Measurements from ENCODE around the gene DBN1. TPM values are rescaled to one million over a fixed set of nuclear protein-coding genes. Genes with fewer than 3 reads are reported as not detected.

The DBN1 gene
- total RNA-seq, 4 donors from 2014 or later = 30.6 to 107 (median 82.7) TPM

DNA sequence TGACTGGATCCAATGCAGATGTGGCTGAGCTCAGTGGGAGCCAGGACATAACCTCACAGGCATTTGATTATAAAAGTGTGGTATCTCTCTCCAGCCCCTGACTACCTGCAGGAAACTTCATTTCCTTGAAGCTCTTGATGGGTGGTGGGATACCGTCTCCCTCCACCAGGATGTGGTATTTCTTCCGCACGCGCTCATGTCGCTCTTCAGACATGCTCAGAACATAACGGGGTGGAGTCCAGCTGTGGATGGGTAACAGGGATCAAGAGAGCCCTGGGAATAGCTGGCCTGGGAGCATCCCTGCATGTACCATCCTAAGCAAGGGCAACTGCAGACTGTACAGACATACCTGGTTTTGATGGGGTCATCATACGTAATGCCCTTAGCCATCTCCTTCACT is 42.1 kb upstream of the DBN1 start:
- Histone ChIP-seq H3K36me3 (no peaks in the 10 kb centered on the region), H3K4me3 (no peak overlapping the region), H3K27ac (no peak overlapping the region), H3K27me3 (no peaks in the 10 kb centered on the region), H3K9me3 (no peaks in the 10 kb centered on the region), H3K4me1 (peaks cover 0 to 3% of the 10 kb centered on the region in 2 donors)
- DNase-seq = no peak
- TF ChIP-seq, protein P1, sequence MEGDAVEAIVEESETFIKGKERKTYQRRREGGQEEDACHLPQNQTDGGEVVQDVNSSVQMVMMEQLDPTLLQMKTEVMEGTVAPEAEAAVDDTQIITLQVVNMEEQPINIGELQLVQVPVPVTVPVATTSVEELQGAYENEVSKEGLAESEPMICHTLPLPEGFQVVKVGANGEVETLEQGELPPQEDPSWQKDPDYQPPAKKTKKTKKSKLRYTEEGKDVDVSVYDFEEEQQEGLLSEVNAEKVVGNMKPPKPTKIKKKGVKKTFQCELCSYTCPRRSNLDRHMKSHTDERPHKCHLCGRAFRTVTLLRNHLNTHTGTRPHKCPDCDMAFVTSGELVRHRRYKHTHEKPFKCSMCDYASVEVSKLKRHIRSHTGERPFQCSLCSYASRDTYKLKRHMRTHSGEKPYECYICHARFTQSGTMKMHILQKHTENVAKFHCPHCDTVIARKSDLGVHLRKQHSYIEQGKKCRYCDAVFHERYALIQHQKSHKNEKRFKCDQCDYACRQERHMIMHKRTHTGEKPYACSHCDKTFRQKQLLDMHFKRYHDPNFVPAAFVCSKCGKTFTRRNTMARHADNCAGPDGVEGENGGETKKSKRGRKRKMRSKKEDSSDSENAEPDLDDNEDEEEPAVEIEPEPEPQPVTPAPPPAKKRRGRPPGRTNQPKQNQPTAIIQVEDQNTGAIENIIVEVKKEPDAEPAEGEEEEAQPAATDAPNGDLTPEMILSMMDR (IDR thresholded peaks at IDR 0.05) = no peak
- TF ChIP-seq POLR2A (IDR thresholded peaks at IDR 0.05) = no peak
- intact Hi-C loops (cut with DNase I; ENCODE audit: low total_unique reads) = no loop called here

DNA sequence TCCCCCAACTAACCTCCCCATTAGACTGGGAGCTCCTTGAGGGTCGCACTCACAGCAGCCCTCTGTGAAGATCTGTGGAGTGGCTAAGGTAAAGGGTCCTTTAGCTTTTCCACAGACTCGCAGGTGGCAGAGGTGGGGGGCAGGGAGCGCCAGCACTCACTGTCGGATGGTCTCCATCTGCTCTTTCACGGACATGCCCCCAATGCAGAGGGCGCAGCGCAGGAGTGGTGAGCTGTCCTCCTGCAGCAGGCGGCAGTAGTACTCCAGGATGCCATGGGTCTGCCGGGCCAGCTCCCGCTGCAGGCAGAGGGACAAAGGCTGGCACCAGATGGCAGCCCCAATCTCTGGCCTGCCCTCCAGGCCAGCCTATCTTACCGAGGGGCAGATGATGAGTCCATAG is 41.1 kb upstream of the DBN1 start:
- peaks cover 0 to 3% of the 10 kb centered on the region in 2 donors for H3K4me1 ChIP-seq
- no peak overlapping the region for H3K4me3 ChIP-seq
- intact Hi-C loops (cut with DNase I; ENCODE audit: low total_unique reads) = no loop called here
- no peak overlapping the region for H3K27ac ChIP-seq
- TF ChIP-seq, protein P1 (IDR thresholded peaks at IDR 0.05) = no peak
- no peak for TF ChIP-seq POLR2A (IDR thresholded peaks at IDR 0.05)
- H3K27me3 ChIP-seq = no peaks in the 10 kb centered on the region
- no peaks in the 10 kb centered on the region for H3K36me3 ChIP-seq
- H3K9me3 ChIP-seq = no peaks in the 10 kb centered on the region
- DNase-seq = no peak

DNA sequence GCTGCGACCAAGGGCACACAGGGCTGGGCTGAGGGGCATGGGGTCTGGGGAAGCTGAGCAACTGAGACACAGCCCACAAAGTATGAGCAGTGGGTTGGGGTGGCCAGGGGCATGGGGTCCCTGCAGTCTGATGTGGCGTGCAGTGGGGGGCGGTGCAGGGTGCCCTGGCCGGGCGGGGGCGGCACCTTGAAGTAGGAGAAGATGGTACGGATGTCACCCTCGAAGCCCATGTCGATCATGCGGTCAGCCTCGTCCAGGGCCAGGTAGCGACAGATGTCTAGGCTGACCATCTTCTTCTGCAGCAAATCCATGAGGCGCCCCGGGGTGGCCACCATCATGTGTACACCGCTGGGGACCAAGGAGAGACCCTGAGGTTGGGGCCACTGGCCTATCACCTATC is 40.1 kb upstream of the DBN1 start:
- Histone ChIP-seq H3K4me3 (no peak overlapping the region), H3K36me3 (no peaks in the 10 kb centered on the region), H3K27me3 (no peaks in the 10 kb centered on the region), H3K9me3 (no peaks in the 10 kb centered on the region), H3K27ac (no peak overlapping the region), H3K4me1 (peaks cover 0 to 3% of the 10 kb centered on the region in 2 donors)
- intact Hi-C loops (cut with DNase I; ENCODE audit: low total_unique reads) = no loop called here
- TF ChIP-seq POLR2A (IDR thresholded peaks at IDR 0.05) = no peak
- TF ChIP-seq, protein P1 (IDR thresholded peaks at IDR 0.05) = no peak
- no peak for DNase-seq

DNA sequence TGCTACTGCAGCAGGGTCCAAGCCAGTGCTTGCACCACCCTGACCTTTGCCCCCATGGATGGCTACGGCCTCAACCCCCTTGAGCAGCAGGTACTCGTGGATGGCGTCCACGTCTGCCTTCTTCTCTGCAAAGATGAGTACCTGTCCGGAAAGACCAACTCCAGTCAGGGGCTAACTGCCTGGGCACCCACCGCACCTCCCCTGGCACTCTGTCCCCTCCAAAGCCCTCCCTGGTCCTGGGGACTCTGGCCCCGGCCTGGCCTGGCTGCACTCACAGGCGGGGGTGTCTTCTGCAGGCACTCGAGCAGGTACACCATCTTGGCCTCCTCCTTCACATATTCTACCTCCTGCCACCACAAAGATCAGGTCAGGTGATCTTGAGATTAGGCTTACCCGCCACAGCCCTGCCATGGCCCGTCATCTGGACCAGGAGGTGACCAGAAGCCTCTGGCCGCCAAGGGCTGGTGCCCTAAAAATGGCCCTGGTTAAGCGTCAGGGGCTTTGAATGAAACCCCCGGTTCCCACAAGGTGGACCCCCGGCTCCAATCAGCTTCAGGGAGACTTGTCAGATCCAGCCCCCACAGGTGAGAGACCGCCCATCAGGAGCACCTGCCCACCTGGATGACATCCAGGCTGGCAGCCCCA is 39.4 kb upstream of the DBN1 start:
- Histone ChIP-seq H3K36me3 (no peaks in the 10 kb centered on the region), H3K4me1 (peaks cover 0 to 3% of the 10 kb centered on the region in 2 donors), H3K27ac (no peak overlapping the region), H3K27me3 (no peaks in the 10 kb centered on the region), H3K9me3 (no peaks in the 10 kb centered on the region), H3K4me3 (no peak overlapping the region)
- TF ChIP-seq POLR2A (IDR thresholded peaks at IDR 0.05) = no peak
- TF ChIP-seq, protein P1 (IDR thresholded peaks at IDR 0.05) = no peak
- no peak for DNase-seq
- intact Hi-C loops (cut with DNase I; ENCODE audit: low total_unique reads) = no loop called here

DNA sequence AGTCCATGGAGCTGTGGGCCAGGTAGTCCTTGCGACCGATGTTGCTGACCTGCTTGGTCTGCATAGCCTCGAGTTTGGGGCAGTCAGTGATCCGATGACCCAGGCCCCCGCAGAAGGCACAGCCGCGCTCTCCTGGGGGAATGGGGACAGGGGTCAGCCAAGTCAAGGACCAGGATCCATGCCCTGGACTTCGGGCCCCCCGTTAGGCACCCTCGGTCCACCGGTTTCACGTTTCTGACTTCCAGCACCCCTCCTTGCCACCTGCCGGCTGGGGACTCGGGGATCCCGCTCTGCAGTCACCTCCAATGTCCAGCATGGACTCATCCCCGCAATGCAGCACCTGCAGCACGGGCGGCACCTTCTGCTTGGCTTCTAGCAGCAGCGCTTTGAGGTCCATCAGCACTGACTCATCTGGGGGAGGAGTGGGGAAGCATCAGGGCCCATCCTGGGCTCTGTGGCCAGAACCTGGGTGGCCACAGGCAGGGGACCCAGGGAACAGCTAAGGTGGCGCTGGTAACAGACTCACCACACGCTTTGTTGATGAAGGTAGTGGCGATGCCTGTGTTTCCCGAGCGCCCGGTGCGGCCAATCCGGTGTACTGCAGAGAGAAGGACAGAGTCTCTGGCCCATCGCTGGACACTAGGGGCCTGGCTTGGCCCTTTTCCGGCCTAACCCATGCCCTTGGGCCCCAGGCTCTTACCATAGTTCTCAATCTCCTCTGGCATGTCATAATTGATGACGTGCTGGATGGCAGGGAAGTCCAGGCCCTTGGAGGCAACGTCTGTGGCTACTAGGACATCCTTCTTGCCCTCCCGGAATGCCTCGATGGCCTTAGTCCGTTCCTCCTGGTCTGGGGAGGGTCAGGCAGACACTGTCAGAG is 38.6 kb upstream of the DBN1 start:
- Histone ChIP-seq H3K27ac (no peak overlapping the region), H3K36me3 (no peaks in the 10 kb centered on the region), H3K9me3 (no peaks in the 10 kb centered on the region), H3K4me3 (no peak overlapping the region), H3K27me3 (no peaks in the 10 kb centered on the region), H3K4me1 (peaks cover 0 to 3% of the 10 kb centered on the region in 2 donors)
- DNase-seq = no peak
- intact Hi-C loops (cut with DNase I; ENCODE audit: low total_unique reads) = no loop called here
- no peak for TF ChIP-seq POLR2A (IDR thresholded peaks at IDR 0.05)
